ELR (cell line): Measurements from ENCODE around the gene PPP2R5E.
A peak's percentile ranks its signal among the peaks of the same experiment; 100 is the strongest.

Experiments used
- DNase-seq: peaks from one replicate; pipeline ENCODE4 v3.0.0-alpha.2; 2015; ENCODE audit warnings: low read depth

PPP2R5E gene

GRCh38 chr14:63432228-63432627 is 110.9 kb downstream of the PPP2R5E start:
- no peak for DNase-seq

GRCh38 chr14:63431466-63431865 is 111.7 kb downstream of the PPP2R5E start:
- no peak for DNase-seq

GRCh38 chr14:63428486-63428885 is 114.7 kb downstream of the PPP2R5E start:
- no peak for DNase-seq

GRCh38 chr14:63426838-63427352 is 116.3 kb downstream of the PPP2R5E start:
- no peak for DNase-seq

GRCh38 chr14:63423889-63424288 is 119.3 kb downstream of the PPP2R5E start:
- no peak for DNase-seq

GRCh38 chr14:63423381-63423780 is 119.8 kb downstream of the PPP2R5E start:
- no peak for DNase-seq

GRCh38 chr14:63421919-63422318 is 121.3 kb downstream of the PPP2R5E start:
- no peak for DNase-seq

GRCh38 chr14:63421226-63421625 is 122.0 kb downstream of the PPP2R5E start:
- DNase-seq = no peak

GRCh38 chr14:63418020-63418419 is 125.2 kb downstream of the PPP2R5E start:
- no peak for DNase-seq

- no peak for DNase-seq
Observed at GRCh38 chr14:63413009-63413408, 130.2 kb downstream of the PPP2R5E start.

GRCh38 chr14:63406333-63406732 is 136.8 kb downstream of the PPP2R5E start:
- DNase-seq = no peak

GRCh38 chr14:63405715-63406114 is 137.5 kb downstream of the PPP2R5E start:
- DNase-seq = no peak

GRCh38 chr14:63404906-63405305 is 138.3 kb downstream of the PPP2R5E start:
- no peak for DNase-seq

- no peak for DNase-seq
Observed at GRCh38 chr14:63401646-63402045, 141.5 kb downstream of the PPP2R5E start.

GRCh38 chr14:63398952-63399351 is 144.2 kb downstream of the PPP2R5E start:
- no peak for DNase-seq

- DNase-seq = peak; percentile 11
Observed at GRCh38 chr14:63394841-63395240, 148.3 kb downstream of the PPP2R5E start.

- no peak for DNase-seq
Observed at GRCh38 chr14:63394432-63394831, 148.7 kb downstream of the PPP2R5E start.

- no peak for DNase-seq
Observed at GRCh38 chr14:63393012-63393411, 150.2 kb downstream of the PPP2R5E start.

GRCh38 chr14:63392236-63392635 is 150.9 kb downstream of the PPP2R5E start:
- no peak for DNase-seq

GRCh38 chr14:63388766-63389431 is 154.3 kb downstream of the PPP2R5E start:
- peak; percentile 66 for DNase-seq

GRCh38 chr14:63387711-63388110 is 155.5 kb downstream of the PPP2R5E start:
- DNase-seq = no peak

GRCh38 chr14:63383776-63384367 is 159.3 kb downstream of the PPP2R5E start:
- no peak for DNase-seq

- no peak for DNase-seq
Observed at GRCh38 chr14:63378444-63378843, 164.7 kb downstream of the PPP2R5E start.

- DNase-seq = peak; percentile 66
Observed at GRCh38 chr14:63375769-63376168, 167.4 kb downstream of the PPP2R5E start.
